Measurements from ENCODE around the gene KCNK4.

KCNK4 gene

GRCh38 chr11:64285885-64286800 is 5.0 kb upstream of the KCNK4 start:
- peak overlapping the region; percentile 98 to 99 for H3K27ac ChIP-seq (ENCODE audit: insufficient read depth in 1 of 2, low read depth in 1 of 2, low read length in 2 of 2, poor library complexity in 1 of 2, severe bottlenecking in 2 of 2)
- WGBS (ENCODE audit: insufficient coverage) = 39% methylated on average over 28 of the region's 40 CpGs
- H3K4me1 ChIP-seq (ENCODE audit: control extremely low read depth in 1 of 4, control insufficient read depth in 4 of 4, insufficient read depth in 4 of 4, low read length in 3 of 4) = peaks cover 0 to 22% (median 20%) of the 10 kb centered on the region in 4 experiments
- H3K4me3 ChIP-seq (ENCODE audit: control insufficient read depth in 1 of 7, extremely low read depth in 1 of 7, insufficient read depth in 4 of 7, low read depth in 2 of 7, low read length in 6 of 7) = peak overlapping the region; percentile 13 to 92 (median 81)
- CTCF ChIA-PET = interaction anchor here (1.0 to 6.4 kb wide), 8 partner anchors 9 to 81 kb away, joined by 3 to 42 read pairs (median 4); partner anchors contain the start of gene CATSPERZ
- H3K9me3 ChIP-seq (ENCODE audit: control extremely low read depth in 1 of 5, control insufficient read depth in 4 of 5, insufficient read depth in 2 of 5, low read depth in 1 of 5, low read length in 4 of 5) = no peaks in the 10 kb centered on the region
- peaks cover 0 to 19% (median 8%) of the 10 kb centered on the region in 5 experiments for H3K27me3 ChIP-seq (replicated peaks in 2 of 5; ENCODE audit: control insufficient read depth in 4 of 5, insufficient read depth in 5 of 5, low read length in 4 of 5)
- POLR2A ChIA-PET = interaction anchor here (1.2 to 2.9 kb wide), 2 partner anchors 16 to 39 kb away, joined by 3 to 30 read pairs; no protein-coding TSS in a partner anchor
- H3K36me3 ChIP-seq (ENCODE audit: control insufficient read depth in 4 of 4, insufficient read depth in 4 of 4, low read length in 3 of 4) = peaks cover 0 to 11% (median 2%) of the 10 kb centered on the region in 4 experiments
- peak in 2 of 3 donors; percentile 43 to 48 for DNase-seq

GRCh38 chr11:64286801-64287159 is 4.3 kb upstream of the KCNK4 start:
- H3K4me3 ChIP-seq (ENCODE audit: control insufficient read depth in 1 of 7, extremely low read depth in 1 of 7, insufficient read depth in 4 of 7, low read depth in 2 of 7, low read length in 6 of 7) = no peak overlapping the region
- POLR2A ChIA-PET = no interaction called here
- H3K4me1 ChIP-seq (ENCODE audit: control extremely low read depth in 1 of 4, control insufficient read depth in 4 of 4, insufficient read depth in 4 of 4, low read length in 3 of 4) = peaks cover 0 to 28% (median 26%) of the 10 kb centered on the region in 4 experiments

GRCh38 chr11:64287676-64288352 is 3.3 kb upstream of the KCNK4 start:
- WGBS (ENCODE audit: insufficient coverage) = 97% methylated on average over 30 of the region's 33 CpGs
- H3K4me3 ChIP-seq (ENCODE audit: control insufficient read depth in 1 of 7, extremely low read depth in 1 of 7, insufficient read depth in 4 of 7, low read depth in 2 of 7, low read length in 6 of 7) = no peak overlapping the region
- peaks cover 0 to 3% (median under 1%) of the 10 kb centered on the region in 4 experiments for H3K36me3 ChIP-seq (ENCODE audit: control insufficient read depth in 4 of 4, insufficient read depth in 4 of 4, low read length in 3 of 4)
- H3K27ac ChIP-seq (ENCODE audit: insufficient read depth in 1 of 2, low read depth in 1 of 2, low read length in 2 of 2, poor library complexity in 1 of 2, severe bottlenecking in 2 of 2) = no peak overlapping the region
- H3K4me1 ChIP-seq (ENCODE audit: control extremely low read depth in 1 of 4, control insufficient read depth in 4 of 4, insufficient read depth in 4 of 4, low read length in 3 of 4) = peaks cover 0 to 37% (median 34%) of the 10 kb centered on the region in 4 experiments
- peaks cover 0 to 36% (median 13%) of the 10 kb centered on the region in 5 experiments for H3K27me3 ChIP-seq (replicated peaks in 2 of 5; ENCODE audit: control insufficient read depth in 4 of 5, insufficient read depth in 5 of 5, low read length in 4 of 5)
- POLR2A ChIA-PET = interaction anchor here (0.6 kb wide), 1 partner anchor 34 kb away, joined by 3 read pairs; no protein-coding TSS in a partner anchor
- CTCF ChIA-PET = interaction anchor here (0.8 to 6.1 kb wide), 6 partner anchors 15 to 82 kb away, joined by 3 to 45 read pairs (median 5); partner anchors contain the start of genes CATSPERZ and ESRRA
- no peaks in the 10 kb centered on the region for H3K9me3 ChIP-seq (ENCODE audit: control extremely low read depth in 1 of 5, control insufficient read depth in 4 of 5, insufficient read depth in 2 of 5, low read depth in 1 of 5, low read length in 4 of 5)
- DNase-seq = no peak

More at GRCh38 chr11:64286801-64287159, 4.3 kb upstream of the KCNK4 start:
- H3K27me3 ChIP-seq (replicated peaks in 2 of 5; ENCODE audit: control insufficient read depth in 4 of 5, insufficient read depth in 5 of 5, low read length in 4 of 5) = peaks cover 0 to 25% (median 8%) of the 10 kb centered on the region in 5 experiments
- peaks cover 0 to 7% (median 2%) of the 10 kb centered on the region in 4 experiments for H3K36me3 ChIP-seq (ENCODE audit: control insufficient read depth in 4 of 4, insufficient read depth in 4 of 4, low read length in 3 of 4)
- no peak for DNase-seq
- 95% methylated on average over 9 of the region's 9 CpGs for WGBS (ENCODE audit: insufficient coverage)
- CTCF ChIA-PET = interaction anchor here (1.0 to 1.8 kb wide), 5 partner anchors 15 to 81 kb away, joined by 3 to 7 read pairs (median 4); no protein-coding TSS in a partner anchor
- H3K9me3 ChIP-seq (ENCODE audit: control extremely low read depth in 1 of 5, control insufficient read depth in 4 of 5, insufficient read depth in 2 of 5, low read depth in 1 of 5, low read length in 4 of 5) = no peaks in the 10 kb centered on the region
- no peak overlapping the region for H3K27ac ChIP-seq (ENCODE audit: insufficient read depth in 1 of 2, low read depth in 1 of 2, low read length in 2 of 2, poor library complexity in 1 of 2, severe bottlenecking in 2 of 2)

- Histone ChIP-seq H3K27me3 (replicated peaks in 2 of 5; ENCODE audit: control insufficient read depth in 4 of 5, insufficient read depth in 5 of 5, low read length in 4 of 5) (peaks cover 0 to 41% (median 18%) of the 10 kb centered on the region in 5 experiments), H3K4me1 (ENCODE audit: control extremely low read depth in 1 of 4, control insufficient read depth in 4 of 4, insufficient read depth in 4 of 4, low read length in 3 of 4) (peaks cover 0 to 35% (median 34%) of the 10 kb centered on the region in 4 experiments), H3K4me3 (ENCODE audit: control insufficient read depth in 1 of 7, extremely low read depth in 1 of 7, insufficient read depth in 4 of 7, low read depth in 2 of 7, low read length in 6 of 7) (no peak overlapping the region), H3K27ac (ENCODE audit: insufficient read depth in 1 of 2, low read depth in 1 of 2, low read length in 2 of 2, poor library complexity in 1 of 2, severe bottlenecking in 2 of 2) (no peak overlapping the region), H3K9me3 (ENCODE audit: control extremely low read depth in 1 of 5, control insufficient read depth in 4 of 5, insufficient read depth in 2 of 5, low read depth in 1 of 5, low read length in 4 of 5) (no peaks in the 10 kb centered on the region), H3K36me3 (ENCODE audit: control insufficient read depth in 4 of 4, insufficient read depth in 4 of 4, low read length in 3 of 4) (peaks cover 0 to 2% (median under 1%) of the 10 kb centered on the region in 4 experiments)
- 100% methylated on average over 8 of the region's 9 CpGs for WGBS (ENCODE audit: insufficient coverage)
- ChIA-PET CTCF (interaction anchor here (0.8 to 6.1 kb wide), 3 partner anchors 14 to 36 kb away, joined by 3 to 45 read pairs (median 5); partner anchors contain the start of genes CATSPERZ and ESRRA), POLR2A (no interaction called here)
- DNase-seq = no peak
Measured at GRCh38 chr11:64288353-64288750, 2.8 kb upstream of the KCNK4 start.

- Histone ChIP-seq H3K27ac (ENCODE audit: insufficient read depth in 1 of 2, low read depth in 1 of 2, low read length in 2 of 2, poor library complexity in 1 of 2, severe bottlenecking in 2 of 2) (no peak overlapping the region), H3K27me3 (replicated peaks in 2 of 5; ENCODE audit: control insufficient read depth in 4 of 5, insufficient read depth in 5 of 5, low read length in 4 of 5) (peaks cover 0 to 48% (median 20%) of the 10 kb centered on the region in 5 experiments), H3K36me3 (ENCODE audit: control insufficient read depth in 4 of 4, insufficient read depth in 4 of 4, low read length in 3 of 4) (peaks cover 0 to 2% (median 0%) of the 10 kb centered on the region in 4 experiments), H3K9me3 (ENCODE audit: control extremely low read depth in 1 of 5, control insufficient read depth in 4 of 5, insufficient read depth in 2 of 5, low read depth in 1 of 5, low read length in 4 of 5) (no peaks in the 10 kb centered on the region), H3K4me3 (ENCODE audit: control insufficient read depth in 1 of 7, extremely low read depth in 1 of 7, insufficient read depth in 4 of 7, low read depth in 2 of 7, low read length in 6 of 7) (no peak overlapping the region), H3K4me1 (ENCODE audit: control extremely low read depth in 1 of 4, control insufficient read depth in 4 of 4, insufficient read depth in 4 of 4, low read length in 3 of 4) (peaks cover 0 to 30% (median 28%) of the 10 kb centered on the region in 4 experiments)
- CTCF ChIA-PET = interaction anchor here (1.1 to 6.1 kb wide), 5 partner anchors 10 to 85 kb away, joined by 3 to 45 read pairs (median 5); partner anchors contain the start of genes CATSPERZ and ESRRA
- DNase-seq = no peak
- POLR2A ChIA-PET = no interaction called here
- WGBS (ENCODE audit: insufficient coverage) = 95% methylated on average over 9 of the region's 13 CpGs
Measured at GRCh38 chr11:64289002-64289564, 2.0 kb upstream of the KCNK4 start.

GRCh38 chr11:64290352-64291261 is 495 bp upstream of the KCNK4 start:
- CTCF ChIA-PET = interaction anchor here (0.6 to 6.1 kb wide), 8 partner anchors 8 to 87 kb away, joined by 3 to 45 read pairs (median 4); partner anchors contain the start of genes CATSPERZ and ESRRA
- Histone ChIP-seq H3K36me3 (ENCODE audit: control insufficient read depth in 4 of 4, insufficient read depth in 4 of 4, low read length in 3 of 4) (peaks cover 0 to 2% (median 0%) of the 10 kb centered on the region in 4 experiments), H3K27me3 (replicated peaks in 2 of 5; ENCODE audit: control insufficient read depth in 4 of 5, insufficient read depth in 5 of 5, low read length in 4 of 5) (peaks cover 6 to 62% (median 29%) of the 10 kb centered on the region in 5 experiments), H3K4me1 (ENCODE audit: control extremely low read depth in 1 of 4, control insufficient read depth in 4 of 4, insufficient read depth in 4 of 4, low read length in 3 of 4) (peaks cover 0 to 25% (median 22%) of the 10 kb centered on the region in 4 experiments), H3K4me3 (ENCODE audit: control insufficient read depth in 1 of 7, extremely low read depth in 1 of 7, insufficient read depth in 4 of 7, low read depth in 2 of 7, low read length in 6 of 7) (no peak overlapping the region), H3K27ac (ENCODE audit: insufficient read depth in 1 of 2, low read depth in 1 of 2, low read length in 2 of 2, poor library complexity in 1 of 2, severe bottlenecking in 2 of 2) (no peak overlapping the region), H3K9me3 (ENCODE audit: control extremely low read depth in 1 of 5, control insufficient read depth in 4 of 5, insufficient read depth in 2 of 5, low read depth in 1 of 5, low read length in 4 of 5) (no peaks in the 10 kb centered on the region)
- DNase-seq = no peak
- POLR2A ChIA-PET = no interaction called here
- 66% methylated on average over 9 of the region's 10 CpGs for WGBS (ENCODE audit: insufficient coverage)
